Measurements from ENCODE around the gene PNMA6E.

PNMA6E gene

DNA sequence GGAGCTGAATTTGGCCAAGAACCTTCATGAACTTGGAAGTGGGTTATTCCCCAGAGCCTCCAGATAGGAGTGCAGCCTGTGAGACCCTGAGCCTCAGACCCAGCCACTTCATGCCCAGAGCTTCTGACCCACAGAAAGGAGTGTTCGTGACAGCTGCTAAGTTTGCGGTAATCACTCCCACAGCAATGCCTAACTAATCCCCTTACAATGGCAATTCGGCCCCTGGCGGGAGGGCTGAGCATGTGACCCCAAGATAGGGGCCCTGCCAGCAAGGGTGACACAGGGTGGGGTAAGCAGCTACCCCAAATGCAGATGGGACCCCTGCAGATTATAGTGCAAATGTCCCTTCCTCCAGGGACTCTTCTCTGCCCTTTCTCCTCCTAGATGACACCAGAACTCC is 22.5 kb downstream of the PNMA6E start:
- Histone ChIP-seq H3K27me3 (ENCODE audit: insufficient read depth, low read length, poor library complexity) (no peaks in the 10 kb centered on the region), H3K4ac (ENCODE audit: low read depth, low read length) (no peak overlapping the region)
- DNase-seq: no peak

GRCh38 chrX:153377727-153378126 is 23.4 kb downstream of the PNMA6E start:
- H3K79me2 ChIP-seq (ENCODE audit: control insufficient read depth, insufficient read depth, low read length): no peaks in the 10 kb centered on the region
- no peak overlapping the region for H3K4ac ChIP-seq (ENCODE audit: low read depth, low read length)
- H3K27ac ChIP-seq (ENCODE audit: low read depth, low read length): no peak overlapping the region
- H3K4me1 ChIP-seq (ENCODE audit: control insufficient read depth, low read depth, low read length): no peaks in the 10 kb centered on the region
- no peak overlapping the region for H3K56ac ChIP-seq (ENCODE audit: low read length)
- no peak overlapping the region for H2AK5ac ChIP-seq (ENCODE audit: low read length)
- H3K9ac ChIP-seq (ENCODE audit: low read length): no peak overlapping the region
- H3K4me3 ChIP-seq (ENCODE audit: low read length): no peak overlapping the region
- no peak overlapping the region for H4K5ac ChIP-seq (ENCODE audit: low read length)
- no peak overlapping the region for H2BK120ac ChIP-seq (ENCODE audit: low read depth, low read length)
- DNase-seq: no peak
- WGBS (ENCODE audit: extremely low coverage, insufficient coverage, low lambda C conversion rate): no CpG with 5 or more reads among the region's 3 CpGs
- H3K4me2 ChIP-seq (ENCODE audit: low read length): no peak overlapping the region
- H3K18ac ChIP-seq (ENCODE audit: low read length): no peak overlapping the region
- no peak overlapping the region for H3K23ac ChIP-seq (ENCODE audit: low read length)
- no peaks in the 10 kb centered on the region for H3K27me3 ChIP-seq (ENCODE audit: insufficient read depth, low read length, poor library complexity)
- no peaks in the 10 kb centered on the region for H3K79me1 ChIP-seq (ENCODE audit: low read length)
- H2BK15ac ChIP-seq (replicated peaks; ENCODE audit: low read depth): no peak overlapping the region
- H3K36me3 ChIP-seq (ENCODE audit: control insufficient read depth, insufficient read depth, low read length): no peaks in the 10 kb centered on the region
- no peak overlapping the region for H2BK5ac ChIP-seq (ENCODE audit: low read length)
- no peak overlapping the region for H4K8ac ChIP-seq (ENCODE audit: low read depth, low read length)

More for the DNA sequence above, 22.5 kb downstream of the PNMA6E start:
- H3K23ac ChIP-seq (ENCODE audit: low read length): no peak overlapping the region
- no peak overlapping the region for H3K18ac ChIP-seq (ENCODE audit: low read length)
- H3K79me1 ChIP-seq (ENCODE audit: low read length): no peaks in the 10 kb centered on the region
- no peak overlapping the region for H3K56ac ChIP-seq (ENCODE audit: low read length)
- WGBS (ENCODE audit: extremely low coverage, insufficient coverage, low lambda C conversion rate): no CpG with 5 or more reads among the region's 4 CpGs
- H3K4me2 ChIP-seq (ENCODE audit: low read length): no peak overlapping the region
- H2BK120ac ChIP-seq (ENCODE audit: low read depth, low read length): no peak overlapping the region
- no peaks in the 10 kb centered on the region for H3K4me1 ChIP-seq (ENCODE audit: control insufficient read depth, low read depth, low read length)
- no peak overlapping the region for H3K4me3 ChIP-seq (ENCODE audit: low read length)
- H2AK5ac ChIP-seq (ENCODE audit: low read length): no peak overlapping the region
- no peaks in the 10 kb centered on the region for H3K36me3 ChIP-seq (ENCODE audit: control insufficient read depth, insufficient read depth, low read length)
- no peaks in the 10 kb centered on the region for H3K79me2 ChIP-seq (ENCODE audit: control insufficient read depth, insufficient read depth, low read length)
- H4K8ac ChIP-seq (ENCODE audit: low read depth, low read length): no peak overlapping the region
- no peak overlapping the region for H2BK15ac ChIP-seq (replicated peaks; ENCODE audit: low read depth)
- no peak overlapping the region for H3K9ac ChIP-seq (ENCODE audit: low read length)
- H2BK5ac ChIP-seq (ENCODE audit: low read length): no peak overlapping the region
- no peak overlapping the region for H4K5ac ChIP-seq (ENCODE audit: low read length)
- H3K27ac ChIP-seq (ENCODE audit: low read depth, low read length): no peak overlapping the region

DNA sequence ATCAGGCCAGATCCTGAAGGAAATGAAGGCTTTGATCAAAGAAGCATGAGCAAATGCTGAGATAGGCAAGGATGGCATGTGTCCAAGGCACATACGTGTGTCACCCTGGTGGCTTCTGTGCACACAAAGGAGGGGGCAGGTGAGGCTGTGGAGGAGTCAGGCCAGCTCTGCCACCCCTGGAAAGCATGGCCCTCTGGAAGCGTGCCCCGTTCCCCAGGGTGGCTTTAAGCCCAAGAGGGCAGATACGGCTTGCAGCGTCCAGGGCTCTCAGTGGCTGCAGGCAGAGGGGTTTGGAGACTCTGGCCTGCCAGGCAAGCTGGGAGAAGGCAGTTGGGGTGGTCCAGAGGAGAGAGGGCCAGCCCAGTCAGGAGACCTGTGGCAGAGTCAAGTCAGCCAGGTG is 25.6 kb downstream of the PNMA6E start:
- no peak overlapping the region for H2BK120ac ChIP-seq (ENCODE audit: low read depth, low read length)
- no peak overlapping the region for H3K4ac ChIP-seq (ENCODE audit: low read depth, low read length)
- no peaks in the 10 kb centered on the region for H3K79me1 ChIP-seq (ENCODE audit: low read length)
- H2BK5ac ChIP-seq (ENCODE audit: low read length): no peak overlapping the region
- H3K4me1 ChIP-seq (ENCODE audit: control insufficient read depth, low read depth, low read length): no peaks in the 10 kb centered on the region
- no peak overlapping the region for H3K56ac ChIP-seq (ENCODE audit: low read length)
- no peaks in the 10 kb centered on the region for H3K79me2 ChIP-seq (ENCODE audit: control insufficient read depth, insufficient read depth, low read length)
- no peak overlapping the region for H3K27ac ChIP-seq (ENCODE audit: low read depth, low read length)
- H3K27me3 ChIP-seq (ENCODE audit: insufficient read depth, low read length, poor library complexity): no peaks in the 10 kb centered on the region
- no peak overlapping the region for H4K8ac ChIP-seq (ENCODE audit: low read depth, low read length)
- no peaks in the 10 kb centered on the region for H3K36me3 ChIP-seq (ENCODE audit: control insufficient read depth, insufficient read depth, low read length)
- no peak for DNase-seq
- H3K4me2 ChIP-seq (ENCODE audit: low read length): no peak overlapping the region
- H2BK15ac ChIP-seq (replicated peaks; ENCODE audit: low read depth): no peak overlapping the region
- no peak overlapping the region for H3K18ac ChIP-seq (ENCODE audit: low read length)
- H3K9ac ChIP-seq (ENCODE audit: low read length): no peak overlapping the region
- H3K4me3 ChIP-seq (ENCODE audit: low read length): no peak overlapping the region
- H3K23ac ChIP-seq (ENCODE audit: low read length): no peak overlapping the region
- H4K5ac ChIP-seq (ENCODE audit: low read length): no peak overlapping the region
- no CpG with 5 or more reads among the region's 5 CpGs for WGBS (ENCODE audit: extremely low coverage, insufficient coverage, low lambda C conversion rate)
- H2AK5ac ChIP-seq (ENCODE audit: low read length): no peak overlapping the region

GRCh38 chrX:153374426-153374825 is 26.7 kb downstream of the PNMA6E start:
- Histone ChIP-seq H3K4me2 (ENCODE audit: low read length) (no peak overlapping the region), H2AK5ac (ENCODE audit: low read length) (no peak overlapping the region), H3K18ac (ENCODE audit: low read length) (no peak overlapping the region), H3K36me3 (ENCODE audit: control insufficient read depth, insufficient read depth, low read length) (no peaks in the 10 kb centered on the region), H2BK15ac (replicated peaks; ENCODE audit: low read depth) (no peak overlapping the region), H2BK120ac (ENCODE audit: low read depth, low read length) (no peak overlapping the region), H4K8ac (ENCODE audit: low read depth, low read length) (no peak overlapping the region), H3K23ac (ENCODE audit: low read length) (no peak overlapping the region), H3K4me1 (ENCODE audit: control insufficient read depth, low read depth, low read length) (no peaks in the 10 kb centered on the region), H3K79me2 (ENCODE audit: control insufficient read depth, insufficient read depth, low read length) (no peaks in the 10 kb centered on the region), H3K4ac (ENCODE audit: low read depth, low read length) (no peak overlapping the region), H3K9ac (ENCODE audit: low read length) (no peak overlapping the region), H2BK5ac (ENCODE audit: low read length) (no peak overlapping the region), H3K27me3 (ENCODE audit: insufficient read depth, low read length, poor library complexity) (no peaks in the 10 kb centered on the region), H3K56ac (ENCODE audit: low read length) (no peak overlapping the region), H4K5ac (ENCODE audit: low read length) (no peak overlapping the region), H3K4me3 (ENCODE audit: low read length) (no peak overlapping the region), H3K27ac (ENCODE audit: low read depth, low read length) (no peak overlapping the region), H3K79me1 (ENCODE audit: low read length) (no peaks in the 10 kb centered on the region)
- no CpG with 5 or more reads among the region's 7 CpGs for WGBS (ENCODE audit: extremely low coverage, insufficient coverage, low lambda C conversion rate)
- no peak for DNase-seq

DNA sequence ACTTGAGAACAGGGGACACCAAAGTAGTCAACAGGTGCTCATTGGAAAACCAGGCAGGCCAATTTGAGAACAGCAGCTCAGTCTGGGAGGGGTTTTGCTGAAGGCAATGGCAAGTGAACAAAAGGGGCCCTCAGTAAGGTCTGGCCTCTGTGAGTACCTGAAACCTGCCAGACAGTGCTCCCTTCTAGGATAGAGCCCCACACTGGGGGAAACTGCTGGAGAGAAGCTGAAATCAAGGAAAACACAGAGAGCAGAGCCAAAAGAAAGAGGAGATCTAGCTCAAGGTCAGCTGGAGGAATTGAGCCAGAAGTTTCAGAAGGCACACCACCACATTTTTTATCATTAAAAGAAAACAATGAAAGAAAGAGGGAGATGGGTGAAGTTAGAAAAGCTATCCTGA is 28.2 kb downstream of the PNMA6E start:
- Histone ChIP-seq H3K27me3 (ENCODE audit: insufficient read depth, low read length, poor library complexity) (no peaks in the 10 kb centered on the region), H3K36me3 (ENCODE audit: control insufficient read depth, insufficient read depth, low read length) (no peaks in the 10 kb centered on the region), H3K18ac (ENCODE audit: low read length) (no peak overlapping the region), H2AK5ac (ENCODE audit: low read length) (no peak overlapping the region), H3K79me1 (ENCODE audit: low read length) (no peaks in the 10 kb centered on the region), H3K27ac (ENCODE audit: low read depth, low read length) (no peak overlapping the region), H2BK120ac (ENCODE audit: low read depth, low read length) (no peak overlapping the region), H3K79me2 (ENCODE audit: control insufficient read depth, insufficient read depth, low read length) (no peaks in the 10 kb centered on the region), H3K23ac (ENCODE audit: low read length) (no peak overlapping the region), H4K5ac (ENCODE audit: low read length) (no peak overlapping the region), H3K4me1 (ENCODE audit: control insufficient read depth, low read depth, low read length) (no peaks in the 10 kb centered on the region), H3K9ac (ENCODE audit: low read length) (no peak overlapping the region), H3K4me3 (ENCODE audit: low read length) (no peak overlapping the region), H3K4me2 (ENCODE audit: low read length) (no peak overlapping the region), H4K8ac (ENCODE audit: low read depth, low read length) (no peak overlapping the region), H3K56ac (ENCODE audit: low read length) (no peak overlapping the region), H2BK5ac (ENCODE audit: low read length) (no peak overlapping the region), H2BK15ac (replicated peaks; ENCODE audit: low read depth) (no peak overlapping the region), H3K4ac (ENCODE audit: low read depth, low read length) (no peak overlapping the region)
- no peak for DNase-seq

DNA sequence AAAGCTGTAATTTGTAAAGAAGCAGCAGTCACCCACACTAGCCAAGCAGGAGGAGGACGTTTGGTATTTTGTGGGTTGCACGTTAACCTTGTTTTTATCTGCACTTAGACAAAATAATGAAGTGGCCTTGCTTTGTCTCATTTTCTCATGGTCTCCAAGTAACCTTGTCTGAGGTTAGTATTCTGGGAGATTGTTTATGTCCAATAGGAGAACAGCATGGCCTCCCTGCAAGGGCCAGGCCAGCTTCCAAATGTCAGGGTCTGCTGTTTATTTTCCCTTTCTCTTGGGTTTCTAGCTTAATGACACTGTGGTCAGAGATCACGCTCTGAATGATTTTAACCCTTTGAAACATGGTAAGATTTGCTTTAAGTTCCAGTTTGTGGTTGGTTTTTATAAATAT is 29.9 kb downstream of the PNMA6E start:
- no peak overlapping the region for H3K18ac ChIP-seq (ENCODE audit: low read length)
- H3K56ac ChIP-seq (ENCODE audit: low read length): no peak overlapping the region
- H4K5ac ChIP-seq (ENCODE audit: low read length): no peak overlapping the region
- H2AK5ac ChIP-seq (ENCODE audit: low read length): no peak overlapping the region
- no peak overlapping the region for H3K4me2 ChIP-seq (ENCODE audit: low read length)
- H3K9ac ChIP-seq (ENCODE audit: low read length): no peak overlapping the region
- no peaks in the 10 kb centered on the region for H3K79me1 ChIP-seq (ENCODE audit: low read length)
- WGBS (ENCODE audit: extremely low coverage, insufficient coverage, low lambda C conversion rate): no CpG with 5 or more reads among the region's 3 CpGs
- no peak overlapping the region for H3K23ac ChIP-seq (ENCODE audit: low read length)
- no peak overlapping the region for H3K4ac ChIP-seq (ENCODE audit: low read depth, low read length)
- no peak overlapping the region for H3K27ac ChIP-seq (ENCODE audit: low read depth, low read length)
- no peak overlapping the region for H2BK120ac ChIP-seq (ENCODE audit: low read depth, low read length)
- no peak overlapping the region for H4K8ac ChIP-seq (ENCODE audit: low read depth, low read length)
- DNase-seq: no peak
- H3K27me3 ChIP-seq (ENCODE audit: insufficient read depth, low read length, poor library complexity): no peaks in the 10 kb centered on the region
- H3K4me1 ChIP-seq (ENCODE audit: control insufficient read depth, low read depth, low read length): no peaks in the 10 kb centered on the region
- no peak overlapping the region for H2BK15ac ChIP-seq (replicated peaks; ENCODE audit: low read depth)
- no peaks in the 10 kb centered on the region for H3K79me2 ChIP-seq (ENCODE audit: control insufficient read depth, insufficient read depth, low read length)
- no peaks in the 10 kb centered on the region for H3K36me3 ChIP-seq (ENCODE audit: control insufficient read depth, insufficient read depth, low read length)
- no peak overlapping the region for H2BK5ac ChIP-seq (ENCODE audit: low read length)
- H3K4me3 ChIP-seq (ENCODE audit: low read length): no peak overlapping the region
